Astrocyte of the cerebellum (primary cell): ENCODE measurements around the gene TNNC2.
"Not testable (repeated sequence)": the region's sequence is repeated elsewhere in the genome, so short reads cannot be mapped to it uniquely, and the experiment has no call there.

ENCODE experiments used
- DNase-seq: peaks from one replicate; pipeline ENCODE4 v3.0.0-alpha.2; 2011; ENCODE audit warnings: low read depth
- H3K4me3 ChIP-seq: 2 replicates; pipeline ENCODE4 v1.5.1; 2011; ENCODE audit warnings: mild to moderate bottlenecking, low read depth, low read length, moderate library complexity
- CTCF ChIP-seq: IDR thresholded peaks from 2 replicates; pipeline ENCODE4 v1.5.1; 2012; ENCODE audit warnings: low read length, low read depth, moderate library complexity, mild to moderate bottlenecking; ENCODE audit errors: missing control alignments
- in situ Hi-C: cut with HindIII; loops from 2 replicates; pipeline ENCODE4 v1.10.0; 2017; ENCODE audit warnings: low sequenced_read_pairs

Gene TNNC2

GRCh38 chr20:45827030-45827652 lies at the start of gene TNNC2:
TSS of gene TNNC2 (minus strand) at chr20:45827312. CDS start at chr20:45827248, 64 bp downstream.
- TF ChIP-seq CTCF, result no peak
- no peak for DNase-seq
- no peak within 1 kb of the TSS for H3K4me3 ChIP-seq
- in situ Hi-C loops, result no loop called here

- no peak for DNase-seq
- no peak for TF ChIP-seq CTCF
- in situ Hi-C loops, result no loop called here
- no peak overlapping the region for H3K4me3 ChIP-seq
Measured at GRCh38 chr20:45874576-45874975, 47.5 kb upstream of the TNNC2 start.

- in situ Hi-C loops, DNase-seq, H3K4me3 ChIP-seq: not testable (repeated sequence)
Measured at GRCh38 chr20:45874104-45874481, 47.0 kb upstream of the TNNC2 start.

GRCh38 chr20:45873409-45874103 lies 46.4 kb upstream of the TNNC2 start:
- no peak for TF ChIP-seq CTCF
- DNase-seq, result no peak
- in situ Hi-C loops, result no loop called here
- no peak overlapping the region for H3K4me3 ChIP-seq

GRCh38 chr20:45872626-45873025 lies 45.5 kb upstream of the TNNC2 start:
- in situ Hi-C loops, result no loop called here
- no peak overlapping the region for H3K4me3 ChIP-seq
- no peak for DNase-seq
- TF ChIP-seq CTCF, result no peak

- peak; percentile 59 for DNase-seq
- no peak overlapping the region for H3K4me3 ChIP-seq
- in situ Hi-C loops, result no loop called here
- no peak for TF ChIP-seq CTCF
Measured at GRCh38 chr20:45867819-45868176, 40.7 kb upstream of the TNNC2 start.

GRCh38 chr20:45867136-45867818 lies 40.2 kb upstream of the TNNC2 start:
- in situ Hi-C loops, result no loop called here
- DNase-seq, result no peak
- no peak overlapping the region for H3K4me3 ChIP-seq
- no peak for TF ChIP-seq CTCF
